Activated naive CD8-positive, alpha-beta T cell (primary cell): ENCODE results near the gene CTIF.

Source experiments
- H3K27ac Mint-ChIP-seq: one replicate; pipeline ENCODE4 v1.8.0; 2021; ENCODE audit warnings: mixed read lengths
- H3K27me3 Mint-ChIP-seq: one replicate; pipeline ENCODE4 v1.8.0; 2021; ENCODE audit warnings: mixed read lengths
- H3K36me3 Mint-ChIP-seq: one replicate; pipeline ENCODE4 v1.8.0; 2021; ENCODE audit warnings: mixed read lengths
- H3K4me1 Mint-ChIP-seq: one replicate; pipeline ENCODE4 v1.8.0; 2021; ENCODE audit warnings: low read depth, mixed read lengths
- H3K4me3 Mint-ChIP-seq: one replicate; pipeline ENCODE4 v1.8.0; 2021; ENCODE audit warnings: mild to moderate bottlenecking, mixed read lengths
- H3K9me3 Mint-ChIP-seq: one replicate; pipeline ENCODE4 v1.8.0; 2021; ENCODE audit warnings: low read depth, mixed read lengths

CTIF gene

DNA sequence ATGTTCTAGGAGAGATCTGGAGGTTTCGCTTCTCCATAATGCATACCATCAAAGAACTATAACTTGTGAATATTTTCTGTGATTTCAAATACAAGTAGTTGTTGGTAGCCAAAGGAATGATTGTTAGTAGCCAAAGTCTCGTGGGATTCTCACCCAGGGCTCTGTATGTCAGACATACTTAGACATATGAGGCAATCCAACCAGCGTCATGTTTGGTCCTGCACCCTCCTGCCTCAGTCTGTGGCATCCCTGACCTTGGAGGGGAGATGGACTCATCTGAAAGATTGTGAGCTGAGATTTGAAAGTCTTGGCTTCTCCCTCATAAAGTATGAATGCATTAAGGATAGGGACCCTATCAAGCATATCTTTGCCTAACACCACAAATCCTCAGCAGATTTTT lies 81.2 kb downstream of the CTIF start:
- no peaks in the 10 kb centered on the region for H3K27me3 Mint-ChIP-seq

DNA sequence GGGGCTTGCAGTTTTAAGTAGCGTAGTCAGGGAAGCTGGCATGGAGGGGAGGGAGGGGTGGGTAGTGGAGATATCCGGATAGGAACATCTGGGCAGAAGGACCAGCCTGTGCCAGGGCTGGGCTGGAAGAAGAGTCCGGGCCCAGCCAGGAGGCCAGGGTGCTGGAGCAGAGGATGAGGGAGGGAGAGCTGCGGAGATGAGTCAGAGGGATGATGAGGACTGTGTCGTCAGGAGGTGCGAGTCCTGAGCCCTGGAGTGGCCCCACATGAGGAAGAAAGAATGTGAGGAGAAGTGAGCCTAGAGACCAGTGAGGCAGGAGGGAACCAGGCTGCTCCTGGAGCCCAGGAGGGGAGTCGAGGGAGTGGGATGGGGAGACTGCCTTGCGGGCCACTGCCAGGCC lies 82.4 kb downstream of the CTIF start:
- no peak overlapping the region for H3K27ac Mint-ChIP-seq
- no peaks in the 10 kb centered on the region for H3K4me1 Mint-ChIP-seq

More for the DNA sequence above, 81.2 kb downstream of the CTIF start:
- no peaks in the 10 kb centered on the region for H3K9me3 Mint-ChIP-seq
- H3K36me3 Mint-ChIP-seq: no peaks in the 10 kb centered on the region
- no peak overlapping the region for H3K4me3 Mint-ChIP-seq
- no peak overlapping the region for H3K27ac Mint-ChIP-seq
- H3K4me1 Mint-ChIP-seq: no peaks in the 10 kb centered on the region

DNA sequence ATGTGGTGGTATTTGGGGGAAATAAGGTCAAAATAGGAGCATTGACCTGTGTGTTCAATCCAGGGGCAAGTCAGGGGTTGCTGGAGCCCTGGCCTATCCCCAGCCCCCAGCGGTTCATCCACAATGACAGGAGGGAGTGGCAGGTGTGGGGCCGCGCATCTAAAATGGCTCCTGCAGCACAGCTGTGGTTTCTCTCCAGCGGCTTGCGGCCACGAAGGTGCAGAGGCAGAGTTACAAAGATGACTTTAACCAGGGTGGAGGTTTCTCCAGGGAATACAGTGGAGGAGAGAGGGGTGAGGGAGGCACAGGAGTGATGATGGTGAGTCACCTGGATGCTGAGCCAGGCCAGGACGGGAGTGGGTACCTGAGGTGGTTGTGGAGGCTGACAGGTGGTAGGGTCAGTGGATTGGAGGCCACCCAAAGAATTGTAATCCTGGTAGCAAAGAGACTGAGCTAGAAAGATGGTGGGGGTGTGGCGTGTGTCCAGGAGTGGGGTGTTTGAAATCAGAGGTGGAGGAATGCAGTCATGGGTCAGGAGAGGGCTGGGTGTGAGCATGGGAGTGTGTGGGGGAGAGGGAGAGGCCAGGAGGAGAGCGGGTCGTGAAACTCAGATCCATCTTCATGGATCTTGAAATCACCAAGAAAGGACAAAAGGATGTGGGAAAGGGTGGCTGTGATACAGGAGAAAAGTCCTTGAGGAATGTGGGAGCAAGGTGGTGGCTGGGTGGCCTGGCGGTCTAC lies 83.2 kb downstream of the CTIF start:
- H3K9me3 Mint-ChIP-seq: no peaks in the 10 kb centered on the region
- H3K4me3 Mint-ChIP-seq: no peak overlapping the region
- no peaks in the 10 kb centered on the region for H3K4me1 Mint-ChIP-seq
- H3K27ac Mint-ChIP-seq: no peak overlapping the region
- H3K27me3 Mint-ChIP-seq: no peaks in the 10 kb centered on the region
- no peaks in the 10 kb centered on the region for H3K36me3 Mint-ChIP-seq

More for the DNA sequence above, 82.4 kb downstream of the CTIF start:
- no peaks in the 10 kb centered on the region for H3K36me3 Mint-ChIP-seq
- no peak overlapping the region for H3K4me3 Mint-ChIP-seq
- no peaks in the 10 kb centered on the region for H3K27me3 Mint-ChIP-seq
- H3K9me3 Mint-ChIP-seq: no peaks in the 10 kb centered on the region

DNA sequence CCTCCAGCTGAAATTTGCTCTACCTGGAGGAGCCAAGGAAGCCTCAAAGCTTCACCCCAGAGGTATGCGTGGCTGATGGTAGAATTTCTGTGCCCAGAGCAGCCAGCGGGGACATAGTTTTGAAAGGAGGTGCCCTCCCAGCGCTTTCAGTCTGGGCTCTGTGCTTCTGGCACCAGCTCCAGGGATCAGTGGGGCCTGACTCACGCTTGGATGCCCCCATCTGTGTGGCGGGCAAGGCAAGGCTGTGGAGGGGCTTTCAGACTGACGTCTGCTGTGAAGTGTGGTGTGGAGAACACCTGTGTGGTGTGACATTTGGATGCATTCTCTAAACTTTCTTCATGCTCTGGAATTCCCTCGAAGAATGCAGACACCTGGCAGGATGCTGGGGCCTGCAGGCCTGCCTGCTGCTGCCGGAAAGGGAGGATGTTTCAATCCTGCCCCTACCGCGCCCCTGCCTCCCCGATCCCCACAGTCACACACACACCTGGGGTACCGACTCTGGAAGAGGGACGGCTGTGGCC lies 84.1 kb downstream of the CTIF start:
- H3K27ac Mint-ChIP-seq: no peak overlapping the region
- H3K36me3 Mint-ChIP-seq: no peaks in the 10 kb centered on the region
- H3K4me1 Mint-ChIP-seq: no peaks in the 10 kb centered on the region
- no peak overlapping the region for H3K4me3 Mint-ChIP-seq
- H3K27me3 Mint-ChIP-seq: no peaks in the 10 kb centered on the region
- H3K9me3 Mint-ChIP-seq: no peaks in the 10 kb centered on the region

DNA sequence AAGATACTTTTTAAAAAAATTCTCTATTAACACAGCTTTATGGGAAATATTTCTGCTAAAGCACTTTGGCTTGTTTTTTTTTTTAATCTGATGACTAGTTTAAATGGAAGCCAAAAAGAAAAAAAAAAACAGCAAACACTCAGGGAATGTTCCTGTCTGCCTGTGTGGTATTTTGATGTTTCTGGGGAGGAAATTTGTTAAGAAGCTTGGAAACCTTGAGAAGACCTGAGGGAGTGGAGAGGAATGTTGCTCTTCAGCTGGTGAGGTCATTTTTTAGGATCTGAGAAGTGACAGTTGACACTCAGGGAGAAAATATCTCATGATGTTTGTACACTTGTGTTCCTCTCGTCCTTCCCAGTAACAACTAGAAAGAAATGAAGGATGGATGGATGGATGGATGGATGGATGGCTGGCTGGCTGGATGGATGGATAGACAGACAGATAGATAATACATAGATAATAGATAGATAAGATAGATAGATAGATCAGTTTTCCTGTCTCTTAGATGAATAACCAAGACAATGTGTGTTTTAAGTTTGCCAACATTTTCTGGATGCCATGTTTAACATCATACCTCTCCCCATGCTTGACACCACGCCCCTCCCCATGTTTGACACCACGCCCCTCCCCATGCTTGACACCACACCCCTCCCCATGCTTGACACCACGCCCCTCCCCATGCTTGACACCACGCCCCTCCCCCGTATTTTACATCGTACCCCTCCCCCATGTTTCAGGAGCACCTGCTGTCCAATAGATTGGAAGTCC lies 84.8 kb downstream of the CTIF start:
- H3K27me3 Mint-ChIP-seq: no peaks in the 10 kb centered on the region
- no peaks in the 10 kb centered on the region for H3K4me1 Mint-ChIP-seq
- H3K27ac Mint-ChIP-seq: no peak overlapping the region
- no peak overlapping the region for H3K4me3 Mint-ChIP-seq
- H3K36me3 Mint-ChIP-seq: no peaks in the 10 kb centered on the region
- no peaks in the 10 kb centered on the region for H3K9me3 Mint-ChIP-seq

DNA sequence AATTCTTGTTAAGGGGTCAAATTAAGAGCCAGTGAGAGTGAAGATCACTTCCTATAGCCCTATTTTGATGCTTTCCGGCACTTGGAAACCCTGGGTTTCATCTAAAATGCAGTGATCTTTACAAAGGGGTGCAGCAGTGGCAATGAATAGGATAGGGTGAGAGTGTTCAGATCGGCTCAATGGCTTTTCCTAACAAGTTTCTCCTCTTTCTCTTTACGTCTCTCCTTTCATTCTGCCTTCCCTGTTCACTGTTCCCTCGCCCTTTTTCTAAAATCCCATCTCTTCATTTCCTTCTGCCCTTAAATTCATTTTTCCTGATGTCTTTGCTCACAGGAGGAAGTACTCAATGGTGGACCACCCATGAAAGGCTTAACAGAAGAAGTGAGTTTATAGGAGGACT lies 86.0 kb downstream of the CTIF start:
- H3K36me3 Mint-ChIP-seq: no peaks in the 10 kb centered on the region
- no peaks in the 10 kb centered on the region for H3K27me3 Mint-ChIP-seq
- no peak overlapping the region for H3K27ac Mint-ChIP-seq
- H3K9me3 Mint-ChIP-seq: no peaks in the 10 kb centered on the region
- H3K4me1 Mint-ChIP-seq: no peaks in the 10 kb centered on the region
- no peak overlapping the region for H3K4me3 Mint-ChIP-seq

DNA sequence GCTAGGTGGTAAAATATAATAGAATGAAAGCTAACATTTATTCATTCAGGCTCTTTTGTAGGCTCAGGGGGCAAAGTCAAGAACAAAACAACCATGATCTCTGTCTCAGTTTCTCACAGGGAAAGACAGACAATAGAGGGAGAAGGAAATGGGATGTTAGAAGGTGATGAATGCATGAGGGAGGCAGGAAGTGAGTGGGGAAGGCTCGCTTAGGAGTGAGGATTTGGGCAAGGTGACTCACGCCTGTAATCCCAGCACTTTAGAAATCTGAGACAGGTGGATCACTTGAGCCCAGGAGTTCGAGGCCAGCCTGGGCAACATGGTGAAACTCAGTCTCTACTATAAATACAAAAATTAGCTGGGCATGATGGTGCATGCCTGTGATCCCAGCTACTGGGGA lies 88.4 kb downstream of the CTIF start:
- no peaks in the 10 kb centered on the region for H3K27me3 Mint-ChIP-seq
- H3K27ac Mint-ChIP-seq: no peak overlapping the region
- no peaks in the 10 kb centered on the region for H3K36me3 Mint-ChIP-seq
- no peaks in the 10 kb centered on the region for H3K4me1 Mint-ChIP-seq
- H3K4me3 Mint-ChIP-seq: no peak overlapping the region
- H3K9me3 Mint-ChIP-seq: no peaks in the 10 kb centered on the region

DNA sequence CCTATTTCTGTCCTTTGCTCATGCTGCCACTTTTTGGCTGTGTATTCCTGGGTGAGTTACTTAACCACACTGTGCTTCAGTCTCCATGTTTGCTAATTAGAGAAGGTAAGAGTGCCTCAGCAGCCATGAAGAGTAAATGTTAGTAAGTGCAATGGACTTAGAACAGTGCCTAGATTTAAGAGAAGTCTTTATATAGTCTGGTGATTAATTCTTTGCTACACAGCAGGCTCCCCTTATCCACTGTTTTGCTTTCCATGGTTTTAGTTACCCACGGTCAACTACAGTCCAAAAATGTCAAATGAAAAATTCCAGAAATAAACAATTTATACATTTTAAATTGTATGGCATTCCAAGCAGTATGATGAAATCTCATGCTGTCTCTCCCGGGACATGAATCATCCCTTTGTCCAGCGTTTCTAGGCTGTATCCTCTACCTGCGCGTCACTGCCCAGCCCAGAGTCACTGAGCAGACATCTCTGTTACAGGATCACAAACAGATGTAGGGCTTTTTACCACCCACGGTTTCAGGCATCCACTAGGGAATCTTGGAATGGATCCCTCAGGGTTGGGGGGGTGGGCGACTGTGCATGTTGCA lies 91.0 kb downstream of the CTIF start:
- Mint-ChIP-seq H3K4me3 (no peak overlapping the region), H3K9me3 (no peaks in the 10 kb centered on the region), H3K27ac (no peak overlapping the region), H3K4me1 (no peaks in the 10 kb centered on the region), H3K36me3 (no peaks in the 10 kb centered on the region), H3K27me3 (no peaks in the 10 kb centered on the region)

DNA sequence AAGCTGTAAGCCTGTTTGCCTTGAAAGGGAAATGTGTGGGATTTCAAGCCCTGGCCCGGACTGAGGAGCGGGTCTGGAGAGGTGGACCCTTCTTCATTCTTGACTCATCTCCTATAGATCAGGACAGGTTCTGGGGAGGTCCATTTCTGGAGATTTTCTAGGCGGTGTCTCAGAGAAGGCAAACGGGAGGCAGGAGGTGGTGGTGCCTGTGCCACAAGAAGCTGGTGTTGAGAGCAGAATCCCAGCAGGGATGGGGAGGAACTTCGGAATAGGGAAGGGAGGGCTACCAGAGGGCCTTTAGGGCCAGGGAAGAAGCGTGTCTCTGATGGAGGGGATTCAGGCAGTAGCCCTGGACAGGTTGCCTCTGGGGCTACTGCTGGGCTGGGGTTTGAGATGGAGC lies 93.0 kb downstream of the CTIF start:
- H3K27ac Mint-ChIP-seq: no peak overlapping the region
- H3K4me3 Mint-ChIP-seq: no peak overlapping the region
- H3K27me3 Mint-ChIP-seq: no peaks in the 10 kb centered on the region
- no peaks in the 10 kb centered on the region for H3K9me3 Mint-ChIP-seq
- no peaks in the 10 kb centered on the region for H3K4me1 Mint-ChIP-seq
- no peaks in the 10 kb centered on the region for H3K36me3 Mint-ChIP-seq

DNA sequence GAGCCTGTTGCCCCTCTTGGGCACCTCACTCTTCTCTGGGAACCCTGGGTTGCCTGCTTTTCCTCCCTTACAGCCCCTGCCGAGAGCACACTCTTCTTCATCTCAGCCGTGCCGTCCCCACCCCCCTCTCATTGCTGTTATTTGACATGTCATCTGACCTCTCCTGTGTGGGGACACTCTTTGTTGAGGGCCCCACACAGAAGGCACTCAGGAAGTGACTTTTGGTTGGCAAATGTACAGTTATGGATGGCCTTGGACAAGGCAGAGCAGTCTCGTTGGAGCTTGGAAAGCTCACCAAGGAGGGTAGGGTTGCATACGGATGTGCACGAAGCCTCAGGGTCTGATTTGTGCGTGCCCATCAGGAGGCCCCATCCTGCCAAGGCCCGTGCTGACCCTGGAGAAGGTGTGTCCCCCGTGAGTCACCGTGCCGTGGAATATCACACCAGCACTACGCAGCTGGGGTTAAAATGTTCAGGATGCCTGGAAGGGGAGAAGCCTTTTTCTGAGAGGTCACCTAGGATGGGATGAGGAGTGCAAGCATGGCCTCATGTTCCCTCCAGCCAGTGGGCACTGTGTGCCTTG lies 93.9 kb downstream of the CTIF start:
- Mint-ChIP-seq H3K36me3 (no peaks in the 10 kb centered on the region), H3K4me1 (no peaks in the 10 kb centered on the region), H3K9me3 (no peaks in the 10 kb centered on the region), H3K4me3 (no peak overlapping the region), H3K27ac (no peak overlapping the region), H3K27me3 (no peaks in the 10 kb centered on the region)

DNA sequence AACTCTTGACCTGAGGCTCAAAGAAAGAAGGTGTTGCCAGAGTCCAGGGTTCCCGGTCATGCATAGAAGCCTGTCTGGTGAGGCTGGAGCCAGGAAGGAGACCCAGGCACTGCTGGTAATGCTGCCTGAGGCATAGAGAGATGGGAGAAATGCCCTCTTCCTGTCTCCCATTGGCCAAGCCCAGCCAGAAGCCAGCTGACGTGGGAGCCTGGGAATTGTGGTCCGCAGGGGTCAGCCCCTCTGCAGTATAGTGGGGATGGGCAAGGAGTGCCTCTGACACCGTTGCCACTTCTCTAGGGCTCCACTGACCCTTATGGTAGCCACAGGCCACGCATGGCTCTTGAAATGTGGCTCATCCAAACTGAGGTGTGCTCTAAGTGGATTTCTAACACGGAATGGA lies 95.7 kb downstream of the CTIF start:
- Mint-ChIP-seq H3K4me3 (no peak overlapping the region), H3K27me3 (peaks cover 4% of the 10 kb centered on the region), H3K9me3 (no peaks in the 10 kb centered on the region), H3K36me3 (no peaks in the 10 kb centered on the region), H3K27ac (no peak overlapping the region), H3K4me1 (no peaks in the 10 kb centered on the region)

DNA sequence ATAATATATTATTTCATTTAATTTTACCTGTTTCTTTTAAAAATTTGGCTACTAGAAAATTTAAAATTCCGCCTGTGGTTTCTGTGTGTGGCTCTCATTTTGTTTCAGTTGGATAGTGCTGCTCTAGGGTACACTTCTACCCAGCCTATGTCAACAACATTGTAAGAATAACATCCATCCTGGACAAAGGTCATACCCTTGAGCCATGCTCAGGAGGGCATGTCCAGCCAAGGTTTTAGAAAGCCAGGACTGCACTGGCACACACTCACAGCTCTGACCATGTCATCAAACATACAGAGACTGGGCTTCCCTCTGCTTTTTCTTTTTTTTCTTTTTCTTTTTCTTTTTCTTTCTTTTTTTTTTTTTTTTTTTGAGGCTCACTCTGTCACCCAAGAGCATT lies 96.1 kb downstream of the CTIF start:
- Mint-ChIP-seq H3K4me1 (no peaks in the 10 kb centered on the region), H3K36me3 (no peaks in the 10 kb centered on the region), H3K4me3 (no peak overlapping the region), H3K9me3 (no peaks in the 10 kb centered on the region), H3K27ac (no peak overlapping the region), H3K27me3 (peaks cover 4% of the 10 kb centered on the region)

DNA sequence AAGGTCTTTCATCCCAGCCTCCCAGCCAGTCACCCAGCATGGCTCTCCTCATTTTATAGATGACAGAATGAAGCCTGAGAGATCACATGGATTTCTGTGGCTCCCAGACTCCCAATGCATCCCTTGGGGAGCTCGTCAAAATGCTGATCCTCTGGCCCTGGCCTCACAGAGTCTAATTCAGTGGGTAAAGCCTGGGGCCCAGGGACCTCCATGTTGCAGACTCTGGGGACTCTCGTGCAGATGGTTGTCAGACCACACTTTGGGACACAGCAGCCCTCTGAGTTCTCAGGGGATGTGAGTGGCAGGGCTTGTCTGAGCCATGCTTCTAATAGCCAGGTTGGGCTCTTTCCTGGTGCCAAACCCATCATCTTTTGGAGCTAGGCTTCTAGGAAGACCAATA lies 97.0 kb downstream of the CTIF start:
- Mint-ChIP-seq H3K36me3 (no peaks in the 10 kb centered on the region), H3K4me1 (no peaks in the 10 kb centered on the region), H3K27me3 (peaks cover 4% of the 10 kb centered on the region), H3K4me3 (no peak overlapping the region), H3K9me3 (no peaks in the 10 kb centered on the region), H3K27ac (no peak overlapping the region)

DNA sequence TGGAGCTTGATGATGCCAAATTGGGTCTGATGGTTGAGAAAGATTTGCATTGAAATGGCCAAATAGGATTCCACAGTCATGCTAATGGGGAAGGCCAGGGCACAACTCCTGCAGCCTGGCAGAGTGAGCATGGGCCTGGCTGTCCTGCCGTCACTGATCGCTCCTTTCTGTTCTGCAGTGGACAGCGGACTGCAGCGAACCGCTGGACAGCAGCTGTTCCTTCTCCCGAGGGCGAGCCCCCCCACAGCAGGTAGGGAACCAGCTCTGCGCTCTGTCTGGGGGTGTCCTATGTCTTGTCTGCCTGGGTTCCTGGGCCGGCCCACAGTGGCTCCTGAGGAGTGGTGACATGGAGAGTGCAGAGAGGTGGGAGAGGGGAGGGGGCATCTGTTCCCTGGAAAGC lies 97.6 kb downstream of the CTIF start:
- Mint-ChIP-seq H3K9me3 (no peaks in the 10 kb centered on the region), H3K4me1 (no peaks in the 10 kb centered on the region), H3K36me3 (no peaks in the 10 kb centered on the region), H3K27me3 (peaks cover 4% of the 10 kb centered on the region), H3K4me3 (no peak overlapping the region), H3K27ac (no peak overlapping the region)
